ENCODE data around the gene ARF3.

The ARF3 gene

DNA sequence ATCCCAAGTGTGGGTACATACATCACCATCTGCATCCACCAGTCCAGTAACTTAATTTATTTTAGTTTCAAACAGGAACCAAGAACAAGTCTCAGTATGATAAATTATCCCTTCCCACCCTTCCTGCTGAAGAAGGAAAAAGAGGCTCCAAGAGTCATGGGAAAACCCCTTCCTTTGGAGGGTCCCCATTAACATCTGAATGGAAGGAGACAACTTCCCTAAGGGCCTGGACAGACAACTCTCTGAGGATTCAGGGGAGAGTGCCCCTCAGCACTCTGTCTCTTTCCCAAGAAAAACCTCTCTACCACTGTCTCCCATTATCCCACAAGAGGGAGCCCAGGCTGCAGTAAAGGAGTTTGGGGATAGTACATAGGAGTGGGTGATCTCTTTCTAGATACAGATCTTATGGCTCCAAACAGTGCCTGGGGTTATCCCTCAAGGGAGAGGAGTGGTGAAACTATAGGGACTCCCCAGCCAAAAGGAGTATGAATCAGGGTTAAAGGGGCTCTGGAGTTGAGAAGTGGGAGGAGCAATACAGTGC lies 8.1 kb upstream of the ARF3 start:
- DNase-seq, result no peak

DNA sequence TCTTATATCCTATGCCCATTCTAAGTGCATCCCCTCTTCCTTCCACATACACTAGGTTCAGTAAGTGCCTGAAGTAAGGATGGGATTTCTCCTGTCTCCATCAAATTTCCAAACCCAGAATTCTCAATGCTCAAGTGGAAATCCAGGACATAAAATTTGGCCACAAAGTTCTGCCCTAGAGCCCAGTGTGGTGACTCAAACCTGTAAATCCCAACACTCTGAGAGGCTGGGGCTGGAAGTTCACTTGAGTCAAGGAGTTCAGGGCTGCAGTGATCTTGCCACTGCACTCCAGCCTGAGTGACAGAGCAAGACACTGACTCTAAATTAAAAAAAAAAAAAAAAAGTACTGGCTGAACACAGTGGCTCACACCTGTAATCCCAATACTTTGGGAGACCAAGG lies 4.5 kb upstream of the ARF3 start:
- DNase-seq, result no peak

DNA sequence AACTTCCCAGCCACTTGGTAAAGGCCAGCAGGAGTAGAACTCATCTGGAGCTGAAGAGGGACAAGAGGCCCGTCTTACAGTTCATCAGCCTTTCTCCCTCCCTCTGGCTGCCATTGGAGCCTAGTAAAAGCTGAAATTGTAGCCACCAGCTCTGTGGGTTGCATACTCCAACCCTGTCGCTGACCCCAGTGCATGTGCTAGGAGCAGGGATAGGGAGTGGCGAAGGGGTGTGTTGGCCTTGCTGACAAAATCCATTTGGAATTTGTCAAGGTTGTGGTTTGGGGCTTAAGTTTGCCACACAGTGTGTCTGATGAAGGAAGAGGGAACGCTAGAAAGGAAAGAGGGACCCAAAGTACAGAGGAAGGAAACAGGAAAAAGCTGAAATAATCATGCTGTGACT lies 4.0 kb upstream of the ARF3 start:
- no peak for DNase-seq

DNA sequence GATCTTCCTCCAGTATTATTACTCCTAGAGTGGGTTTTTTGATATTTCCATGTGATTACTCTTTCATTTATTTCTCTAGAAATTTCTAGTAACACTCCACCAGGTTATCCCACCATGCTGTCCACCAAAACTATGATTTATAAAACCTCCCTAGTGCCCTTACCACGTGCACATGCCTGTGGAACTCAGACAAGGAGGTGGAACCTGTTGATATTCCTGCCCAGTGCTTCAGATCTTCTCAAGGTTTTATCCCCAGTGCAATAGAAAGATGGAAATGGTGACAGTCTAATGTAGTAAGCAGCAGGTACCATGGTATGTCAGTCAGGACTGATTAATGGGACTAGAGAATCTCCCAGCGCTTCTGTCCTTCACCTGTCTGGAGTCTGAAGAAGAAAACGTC lies 3.5 kb upstream of the ARF3 start:
- DNase-seq, result no peak

DNA sequence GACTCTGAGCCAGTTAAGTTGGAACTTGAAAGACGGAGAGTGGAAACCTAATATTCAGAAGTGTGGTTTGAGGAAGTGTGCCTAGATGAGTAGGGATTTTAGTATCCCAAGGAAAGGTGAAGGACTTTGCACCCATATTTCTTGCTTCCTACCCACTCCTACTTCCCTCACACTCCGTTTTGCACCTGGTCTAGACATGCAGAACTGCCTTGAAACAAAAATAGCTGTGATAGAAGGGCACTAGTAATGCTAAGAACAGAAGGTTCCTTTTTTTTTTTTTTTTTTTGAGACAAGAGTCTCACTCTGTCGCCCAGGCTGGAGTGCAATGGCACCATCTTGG lies 732 bp upstream of the ARF3 start:
- no peak for DNase-seq

DNA sequence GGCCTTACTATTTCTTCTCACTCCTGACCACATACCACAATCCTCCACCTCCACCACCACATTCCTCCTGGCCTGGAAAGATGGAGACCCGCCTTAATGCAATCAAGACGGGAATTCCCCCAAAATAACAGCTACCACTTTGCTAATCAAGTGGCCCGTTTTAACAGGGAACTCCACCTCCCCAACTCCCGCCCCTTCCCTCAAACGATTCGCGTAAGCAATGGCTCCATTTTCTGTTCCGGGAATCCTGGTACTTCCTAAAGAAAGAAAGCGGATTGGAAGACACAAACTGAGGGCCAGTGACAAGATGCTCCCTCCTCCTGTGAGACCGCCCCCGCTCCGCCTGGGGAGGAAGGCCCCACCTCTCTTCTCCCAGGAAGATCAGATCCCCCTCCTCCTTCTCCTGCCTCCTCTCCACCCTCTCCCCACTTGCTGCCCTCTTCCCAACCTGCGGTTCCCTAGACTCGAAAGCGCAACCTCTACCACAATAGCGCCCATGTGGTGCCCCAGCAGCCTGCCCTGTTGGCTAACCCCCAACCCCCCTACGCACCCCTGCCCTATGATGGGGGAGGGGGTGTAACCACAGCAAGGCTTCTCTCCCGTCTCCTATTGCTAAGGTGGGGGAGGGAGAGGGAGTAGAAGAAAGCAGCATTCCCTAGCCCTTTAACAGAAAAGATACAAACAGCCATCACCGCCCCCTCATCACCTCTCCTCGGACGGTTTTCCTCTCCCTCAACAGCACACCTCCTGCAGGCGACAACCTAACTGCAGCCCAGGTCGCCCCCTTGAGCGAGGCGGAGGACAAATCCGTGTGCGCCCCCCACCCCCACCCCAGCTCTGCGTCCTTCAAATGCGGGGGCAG lies 777 bp downstream of the ARF3 start:
- no peak for DNase-seq

DNA sequence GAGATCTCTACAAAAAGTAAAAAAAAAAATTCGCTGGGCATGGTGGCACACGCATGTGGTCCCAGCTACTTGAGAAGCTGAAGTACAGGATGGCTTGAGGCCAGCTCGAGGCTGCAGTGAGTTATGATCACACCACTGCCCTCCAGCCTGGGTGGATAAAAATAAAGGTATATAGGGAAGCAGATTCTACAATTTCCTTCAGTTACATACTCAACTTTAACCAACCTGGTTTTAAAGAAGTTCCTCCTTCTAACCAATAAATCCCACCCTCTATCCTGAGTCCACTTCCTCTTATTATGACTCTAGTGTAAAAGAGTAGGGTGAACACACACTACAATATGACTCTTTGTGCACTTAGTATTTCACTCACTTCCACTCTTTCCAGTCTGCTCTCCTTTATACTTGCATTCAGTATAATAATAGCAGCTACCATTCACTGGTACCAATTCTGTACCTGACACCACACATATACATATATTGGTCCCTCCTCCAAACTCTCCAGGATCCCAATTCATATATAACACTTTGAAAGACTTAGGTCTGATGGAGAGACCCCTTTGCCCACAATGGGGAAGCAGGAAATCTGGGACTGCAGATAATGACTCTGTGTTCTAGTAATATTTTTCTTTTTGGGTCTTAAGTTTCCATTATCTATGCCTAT lies 2.3 kb downstream of the ARF3 start:
- DNase-seq, result no peak

DNA sequence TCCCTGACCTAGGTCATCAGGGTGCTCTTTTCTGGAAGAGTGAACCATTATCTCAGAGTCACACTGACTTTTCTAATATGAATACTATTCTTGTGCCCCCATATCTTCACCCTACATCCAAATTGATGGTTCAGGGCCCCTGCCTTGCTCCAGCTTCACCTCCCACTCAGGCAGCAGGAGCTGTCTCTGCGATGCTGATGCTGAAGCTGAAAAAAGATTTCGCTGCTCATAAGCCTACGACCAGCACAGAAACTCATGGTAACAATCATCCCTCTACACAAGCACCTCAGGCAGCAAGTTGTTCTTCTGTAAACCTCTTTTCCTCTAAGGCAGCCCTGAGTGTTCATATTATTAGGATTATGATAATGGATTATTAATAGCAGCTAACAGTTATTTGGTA lies 3.2 kb downstream of the ARF3 start:
- DNase-seq, result no peak

DNA sequence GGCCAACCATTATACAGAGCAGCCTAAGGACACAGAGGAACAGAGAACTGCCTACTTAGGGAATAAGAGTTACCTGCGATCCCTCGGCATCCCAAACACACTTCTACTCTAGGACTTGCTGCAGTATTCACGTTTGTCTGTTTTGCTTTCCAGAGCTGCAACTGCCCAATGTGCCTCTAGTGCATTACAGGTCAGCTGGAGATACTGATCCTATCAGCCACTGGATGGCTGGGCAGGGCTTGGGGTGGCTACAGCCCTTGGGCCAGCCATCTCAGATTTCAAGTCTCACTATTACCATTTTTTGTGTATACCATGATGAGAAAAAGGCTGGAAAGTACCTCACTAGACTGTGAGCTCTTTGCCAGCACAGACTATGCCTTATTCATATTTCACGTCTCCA lies 4.6 kb downstream of the ARF3 start:
- DNase-seq, result no peak

DNA sequence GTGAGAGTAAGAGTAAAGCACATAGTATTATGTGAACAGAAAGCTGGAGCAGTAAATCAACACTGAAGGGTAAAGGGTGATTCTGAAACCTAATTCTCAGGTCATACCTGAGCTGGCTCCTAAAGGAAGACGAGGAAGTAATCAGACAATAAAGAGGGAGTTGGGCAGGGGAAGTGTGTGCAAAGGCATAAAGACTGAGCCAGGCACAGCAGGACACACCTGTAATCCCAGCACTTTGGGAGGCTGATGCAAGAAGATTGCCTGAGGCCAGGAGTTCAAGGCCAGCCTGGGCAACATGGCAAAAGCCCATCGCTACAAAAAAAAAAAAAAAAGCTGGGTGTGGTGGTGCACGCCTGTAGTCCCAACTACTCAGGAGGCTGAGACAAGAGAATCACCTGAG lies 9.6 kb downstream of the ARF3 start:
- DNase-seq, result no peak

DNA sequence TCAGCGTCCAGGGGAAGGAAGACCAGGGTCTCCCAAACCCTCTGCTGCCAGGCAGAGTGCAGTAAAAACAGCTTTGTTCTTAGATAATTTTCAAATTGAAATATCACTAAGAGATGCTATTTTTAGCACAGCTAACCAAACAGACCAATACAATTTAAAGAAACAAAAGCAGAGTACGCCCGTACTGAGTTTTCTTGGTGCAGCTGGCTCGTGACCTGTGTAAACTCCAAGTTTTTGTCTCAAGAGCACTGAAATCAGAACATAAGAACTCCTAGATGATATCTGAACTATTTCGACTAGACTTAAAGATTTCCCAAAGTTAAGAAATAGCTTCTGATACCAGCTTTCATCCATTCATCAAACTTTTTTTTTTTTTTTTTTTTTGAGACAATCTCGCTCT lies 10.3 kb downstream of the ARF3 start:
- DNase-seq, result no peak

DNA sequence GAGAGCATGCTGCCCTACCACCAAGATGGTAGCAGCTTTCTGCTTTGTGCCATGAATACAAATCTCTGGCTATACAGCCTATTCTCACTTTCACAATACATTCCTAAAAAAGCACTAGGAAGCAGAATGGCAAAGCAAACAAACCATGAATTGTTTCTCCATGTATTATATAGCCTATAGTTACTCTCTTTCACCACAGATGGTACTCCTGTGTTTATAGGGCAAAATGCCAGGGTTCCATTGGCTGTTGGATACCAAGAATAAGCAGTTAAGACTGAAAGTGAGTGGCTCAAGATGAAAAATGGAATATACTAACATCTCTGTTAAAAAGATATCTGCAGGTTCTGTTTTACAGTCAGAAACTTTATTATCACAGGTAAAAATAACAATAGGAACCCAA lies 11.1 kb downstream of the ARF3 start:
- DNase-seq, result no peak

DNA sequence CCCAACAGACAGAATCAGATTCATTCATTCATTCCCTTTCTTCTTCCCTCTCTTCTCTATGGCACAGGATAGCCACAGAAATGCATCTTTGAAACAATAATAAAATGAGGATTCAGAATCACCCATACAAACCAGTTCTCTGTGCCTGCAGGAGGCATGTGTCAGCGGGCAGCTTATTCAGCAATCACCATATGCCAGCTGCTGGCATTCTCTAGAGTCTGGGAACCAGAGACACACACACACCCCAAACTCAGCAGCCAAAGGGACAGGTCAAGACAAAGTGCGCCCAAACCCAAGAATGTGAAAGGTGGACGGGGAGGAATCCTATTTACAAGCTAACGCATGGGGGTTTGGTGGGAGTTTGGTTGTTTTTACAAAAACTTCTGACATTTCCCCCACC lies 14.1 kb downstream of the ARF3 start:
- DNase-seq, result no peak

DNA sequence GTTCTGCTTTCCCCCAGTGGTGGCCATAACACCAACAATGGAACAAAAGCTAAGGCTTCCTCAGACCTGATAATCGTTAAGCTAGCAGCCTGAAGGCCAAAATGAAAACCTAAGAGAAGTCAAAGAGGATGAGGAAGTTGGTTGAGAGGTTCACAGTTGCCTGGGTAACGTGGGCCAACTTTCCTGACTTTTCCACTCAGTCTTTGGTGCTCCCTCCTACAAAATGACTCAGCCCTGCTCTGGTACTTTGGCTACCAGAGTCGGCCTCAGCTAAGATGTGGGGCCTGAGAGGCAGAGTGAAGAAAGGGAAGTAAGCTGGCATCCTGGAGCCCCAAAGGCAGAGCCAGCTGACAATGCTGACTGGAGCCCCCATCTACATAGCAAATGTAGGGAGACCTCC lies 17.1 kb downstream of the ARF3 start:
- DNase-seq, result no peak

DNA sequence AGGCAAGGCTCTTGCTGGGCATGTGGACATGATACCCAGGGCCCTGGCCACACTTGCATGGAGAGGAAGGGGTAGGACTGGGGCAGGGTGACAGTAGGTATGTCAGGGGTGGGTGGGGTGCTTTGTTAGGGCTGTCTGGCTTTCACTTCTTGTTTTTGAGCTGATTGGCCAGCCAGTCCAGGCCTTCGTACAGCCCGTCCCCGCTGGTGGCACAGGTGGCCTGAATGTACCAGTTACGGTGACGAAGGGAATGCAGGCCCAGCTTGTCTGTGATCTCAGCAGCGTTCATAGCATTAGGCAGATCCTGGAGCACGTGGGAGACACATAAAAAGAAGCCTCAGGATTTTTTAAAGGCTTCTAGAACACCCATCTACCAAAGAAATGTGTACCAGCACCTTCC lies 18.5 kb downstream of the ARF3 start:
- no peak for DNase-seq

DNA sequence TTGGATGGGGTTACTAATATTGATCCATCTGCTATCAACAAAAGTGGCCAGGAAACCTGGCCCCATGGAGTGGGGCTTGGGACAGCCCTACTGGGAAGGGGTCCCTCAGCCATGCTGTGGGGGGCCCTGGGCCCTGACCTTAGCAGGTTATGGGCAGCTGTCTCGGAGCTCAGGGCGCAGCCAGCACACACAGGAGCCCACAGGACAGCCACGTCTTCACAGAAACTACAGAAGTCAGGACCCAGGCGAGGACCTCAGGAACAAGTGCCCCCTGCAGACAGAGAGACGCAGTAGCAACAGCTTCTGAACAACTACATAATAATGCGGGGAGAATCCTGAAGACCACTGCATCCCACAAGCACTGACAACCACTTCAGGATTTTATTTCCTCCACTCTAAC lies 20.1 kb downstream of the ARF3 start:
- no peak for DNase-seq

DNA sequence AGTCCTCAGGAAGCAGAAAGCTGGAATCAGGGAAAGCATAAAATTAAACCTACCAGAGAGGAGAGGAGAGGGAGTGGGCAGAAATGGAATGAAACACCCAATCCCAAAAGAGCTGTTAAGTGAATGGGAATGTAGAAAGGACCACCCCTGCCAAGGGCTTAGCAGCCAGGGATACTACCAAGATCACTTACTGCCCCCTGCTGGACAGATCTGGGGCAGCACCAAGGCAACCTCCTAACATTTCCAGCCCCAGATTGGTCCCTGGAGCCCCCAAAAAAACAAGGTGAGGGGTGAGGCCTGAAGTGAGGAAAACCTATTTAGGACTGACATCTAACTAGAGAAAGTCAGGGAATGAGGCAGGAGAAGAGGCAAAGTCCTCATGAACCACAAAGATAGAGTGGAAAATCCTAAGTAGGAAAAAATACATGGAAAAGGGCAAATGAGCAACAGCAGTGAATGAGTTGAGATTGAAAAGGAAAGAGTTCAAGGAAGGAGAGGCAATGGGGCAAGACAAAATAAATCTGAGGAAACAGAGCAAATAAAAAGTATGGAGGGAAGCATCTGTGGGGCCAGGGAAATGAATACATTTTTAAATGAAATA lies 20.8 kb downstream of the ARF3 start:
- DNase-seq, result peak; percentile 79 to 82

DNA sequence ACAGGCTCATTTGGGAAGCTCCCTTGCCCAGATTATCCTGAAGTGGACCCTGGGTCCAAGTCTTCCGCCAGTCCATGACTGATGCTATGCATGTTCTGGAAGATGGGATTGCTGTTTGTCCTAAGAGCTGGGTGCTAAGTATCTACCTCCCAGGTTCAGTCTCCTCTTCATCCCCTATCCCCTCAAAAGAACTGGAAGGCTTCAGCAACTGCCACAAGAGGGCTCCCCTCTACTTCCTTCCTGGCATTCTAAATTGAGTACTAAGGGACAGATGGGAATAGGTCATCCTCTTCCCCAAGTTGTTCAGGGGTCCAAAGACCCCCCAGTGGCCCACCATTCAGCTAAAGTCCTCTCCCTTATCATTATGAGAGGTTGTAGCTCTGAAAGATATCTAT lies 23.0 kb downstream of the ARF3 start:
- no peak for DNase-seq

DNA sequence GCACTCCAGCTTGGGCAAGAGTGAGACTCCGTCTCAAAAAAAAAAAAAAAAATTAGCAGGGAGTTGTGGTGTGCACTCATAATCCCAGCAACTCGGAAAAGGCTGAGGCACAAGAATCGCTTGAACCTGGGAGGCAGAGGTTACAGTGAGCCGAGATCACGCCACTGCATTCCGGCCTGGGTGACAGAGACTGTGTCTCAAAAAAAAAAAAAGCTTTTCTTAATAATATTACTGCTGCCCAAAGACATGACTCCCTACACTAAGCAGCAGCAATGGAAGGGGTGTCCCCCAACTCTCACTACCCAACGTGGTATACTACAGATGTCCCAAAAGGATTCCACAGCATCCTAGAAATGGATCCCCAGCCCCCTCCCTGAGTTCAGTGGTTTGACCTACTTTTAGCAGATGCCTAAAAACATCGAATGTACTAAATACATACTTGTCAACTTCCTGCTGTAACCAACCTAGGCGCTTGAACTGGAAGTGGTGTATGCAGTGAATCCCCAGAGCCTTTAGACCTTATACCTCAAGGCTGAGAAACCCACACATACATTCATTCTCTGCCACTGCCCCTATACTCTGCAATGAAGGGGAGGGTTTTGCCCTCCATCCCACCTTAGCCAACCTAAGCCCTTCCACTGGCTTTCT lies 23.5 kb downstream of the ARF3 start:
- DNase-seq, result no peak

DNA sequence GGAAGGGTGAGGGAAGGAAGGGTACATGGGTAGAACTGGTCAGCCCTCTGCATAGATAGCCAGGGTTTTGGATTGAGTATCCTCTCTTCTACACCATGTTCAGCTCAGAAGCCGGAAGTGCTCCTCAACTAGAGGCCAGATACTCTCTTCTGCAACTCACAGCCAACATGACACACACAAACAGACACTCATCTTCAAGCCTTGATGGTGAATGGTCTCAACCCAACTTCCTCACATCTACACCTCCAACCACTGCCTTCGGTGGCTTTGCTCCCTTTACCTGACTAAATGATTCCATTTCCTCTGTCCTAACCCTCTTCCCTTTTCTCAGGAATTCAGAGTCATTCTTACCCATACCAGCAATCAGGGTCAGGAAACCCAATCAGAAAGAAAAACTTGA lies 24.4 kb downstream of the ARF3 start:
- DNase-seq, result no peak

DNA sequence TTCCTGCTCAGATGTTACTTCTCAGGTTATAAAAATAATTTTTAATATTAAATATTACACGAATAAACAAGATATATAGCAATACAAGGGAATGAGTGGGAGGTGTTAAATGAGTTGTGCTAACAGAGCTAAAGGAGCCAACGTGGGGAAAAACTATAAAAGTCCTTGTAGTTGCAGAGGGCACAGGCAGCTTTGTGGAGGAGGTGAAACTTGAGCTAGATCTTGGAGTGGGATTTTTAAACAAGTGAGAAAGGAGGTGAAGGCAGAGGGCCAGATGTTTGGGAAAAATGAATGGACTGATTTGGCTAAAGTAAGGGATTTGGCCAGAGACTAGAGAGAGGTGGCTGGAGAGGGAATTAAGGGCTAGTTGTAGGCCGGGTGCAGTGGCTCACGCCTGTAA lies 26.8 kb downstream of the ARF3 start:
- no peak for DNase-seq

DNA sequence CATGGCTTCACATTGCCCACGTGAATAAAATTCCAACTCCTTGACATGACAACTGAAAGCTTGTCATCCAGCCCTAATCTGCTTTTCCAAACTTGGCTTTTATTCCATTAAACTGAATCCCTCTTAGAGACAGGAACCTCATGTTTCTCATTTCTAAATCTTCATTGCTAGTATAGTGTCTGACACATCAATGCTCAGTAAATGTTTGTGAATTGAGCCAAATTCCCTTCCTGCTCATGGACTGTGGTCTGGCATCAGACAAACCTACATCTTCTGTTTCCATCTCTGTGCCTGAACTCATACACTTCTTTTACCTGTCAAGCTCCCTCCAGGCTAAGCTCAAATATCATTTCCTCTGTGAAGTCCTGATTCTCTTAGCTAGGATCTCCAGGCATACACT lies 27.7 kb downstream of the ARF3 start:
- no peak for DNase-seq

DNA sequence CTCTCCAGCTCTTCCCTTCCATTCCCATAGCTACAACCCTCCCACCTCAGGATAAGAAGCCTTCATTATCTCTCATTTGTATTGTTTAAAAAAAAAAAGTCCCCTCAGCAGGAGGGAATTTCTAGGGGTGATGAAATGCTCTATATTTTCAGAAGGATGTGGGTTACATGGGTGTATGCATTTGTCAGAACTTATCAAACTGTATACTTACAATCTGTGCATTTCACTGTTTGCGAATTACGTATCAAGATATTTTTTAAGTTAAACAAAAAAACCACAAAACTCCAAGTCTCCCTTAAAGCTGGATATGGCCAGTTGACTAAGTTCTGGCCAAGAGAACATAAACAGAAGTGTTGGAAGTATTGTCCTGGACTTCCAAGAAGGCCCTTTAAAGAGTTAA lies 30.0 kb downstream of the ARF3 start:
- DNase-seq, result no peak
